ENCODE data around the gene NUDT16L1.

- no peak for TF ChIP-seq POLR2A (IDR thresholded peaks at IDR 0.05)
- TF ChIP-seq CTCF (IDR thresholded peaks at IDR 0.05): no peak
Measured at GRCh38 chr16:4702466-4702808, 9.1 kb downstream of the NUDT16L1 start.
